Measurements from ENCODE around the gene ATP2C1. TPM values are rescaled to one million over a fixed set of nuclear protein-coding genes. Genes with fewer than 3 reads are reported as not detected.

The ATP2C1 gene
- total RNA-seq, 1 donor = 136 TPM

- no peak for DNase-seq (ENCODE audit: low read depth)
- H3K4me3 ChIP-seq (ENCODE audit: low read depth, low read length) = no peak overlapping the region
- TF ChIP-seq CTCF (IDR thresholded peaks at IDR 0.05; ENCODE audit: insufficient read depth, low read depth, low read length) = no peak
These were observed 21.8 kb downstream of the ATP2C1 start for GRCh38 chr3:130915567-130916292.

- DNase-seq (ENCODE audit: low read depth) = no peak
- TF ChIP-seq CTCF (IDR thresholded peaks at IDR 0.05; ENCODE audit: insufficient read depth, low read depth, low read length) = no peak
- H3K4me3 ChIP-seq (ENCODE audit: low read depth, low read length) = no peak overlapping the region
These were observed 22.8 kb downstream of the ATP2C1 start for GRCh38 chr3:130916507-130917167.

- DNase-seq (ENCODE audit: low read depth) = no peak
- no peak for TF ChIP-seq CTCF (IDR thresholded peaks at IDR 0.05; ENCODE audit: insufficient read depth, low read depth, low read length)
- H3K4me3 ChIP-seq (ENCODE audit: low read depth, low read length) = no peak overlapping the region
These were observed 24.4 kb downstream of the ATP2C1 start for GRCh38 chr3:130918328-130918727.

GRCh38 chr3:130925628-130926027 is 31.7 kb downstream of the ATP2C1 start:
- no peak overlapping the region for H3K4me3 ChIP-seq (ENCODE audit: low read depth, low read length)
- DNase-seq (ENCODE audit: low read depth) = no peak
- TF ChIP-seq CTCF (IDR thresholded peaks at IDR 0.05; ENCODE audit: insufficient read depth, low read depth, low read length) = no peak

- no peak for DNase-seq (ENCODE audit: low read depth)
- H3K4me3 ChIP-seq (ENCODE audit: low read depth, low read length) = no peak overlapping the region
- no peak for TF ChIP-seq CTCF (IDR thresholded peaks at IDR 0.05; ENCODE audit: insufficient read depth, low read depth, low read length)
These were observed 32.6 kb downstream of the ATP2C1 start for GRCh38 chr3:130926504-130926903.

- TF ChIP-seq CTCF (IDR thresholded peaks at IDR 0.05; ENCODE audit: insufficient read depth, low read depth, low read length) = no peak
- H3K4me3 ChIP-seq (ENCODE audit: low read depth, low read length) = no peak overlapping the region
- no peak for DNase-seq (ENCODE audit: low read depth)
These were observed 35.9 kb downstream of the ATP2C1 start for GRCh38 chr3:130929804-130930203.

All from fibroblast of villous mesenchyme (primary cell).